ENCODE results near the gene GFER. TPM values are rescaled to one million over a fixed set of nuclear protein-coding genes. Genes with fewer than 3 reads are reported as not detected.

The GFER gene
- total RNA-seq, 1 donor from 2014 or later: 20.3 TPM

DNA sequence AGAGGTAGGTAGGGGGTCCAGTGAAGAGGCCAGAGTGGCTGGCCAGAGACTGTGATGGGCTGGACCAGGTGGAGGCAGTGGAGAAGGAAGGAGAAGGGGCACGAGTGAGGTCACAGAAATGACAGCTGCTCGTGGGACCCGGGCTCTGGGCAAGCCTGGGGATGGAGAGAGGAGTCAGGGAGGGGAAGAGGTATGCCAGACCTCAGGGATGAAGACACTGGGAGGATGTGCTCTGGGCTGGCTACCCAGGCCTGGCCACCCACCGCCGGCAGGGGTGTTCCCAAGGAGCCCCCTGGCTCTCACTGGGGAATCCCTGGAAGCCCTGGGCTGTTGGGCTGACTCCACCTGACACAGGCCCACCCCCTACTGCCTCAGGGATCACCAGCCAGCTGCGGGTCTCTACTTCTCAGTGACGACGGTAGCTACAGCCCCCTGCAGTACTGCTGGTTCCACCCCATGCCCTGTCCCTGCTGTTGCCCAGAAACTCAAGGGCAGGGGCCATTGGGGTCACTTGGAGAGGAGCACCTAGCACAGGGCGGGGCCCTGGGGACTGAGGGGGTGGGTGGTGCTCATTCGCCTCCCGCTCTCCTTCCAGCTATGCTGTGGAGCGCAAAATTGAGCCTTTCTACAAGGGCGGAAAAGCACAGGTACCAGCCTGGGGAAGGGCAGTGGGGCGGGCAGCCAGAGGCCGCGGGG, 10.4 kb upstream of the GFER start:
- no peak for ATAC-seq

GRCh38 chr16:1974157-1975070, 9.6 kb upstream of the GFER start:
- DNase-seq (ENCODE audit: low spot score) (no peak), ATAC-seq (no peak)

More for the DNA sequence above, 10.4 kb upstream of the GFER start:
- DNase-seq (ENCODE audit: low spot score): no peak

GRCh38 chr16:1975432-1976215, 8.4 kb upstream of the GFER start:
- no peak for DNase-seq (ENCODE audit: low spot score)

GRCh38 chr16:1976216-1976520, 7.8 kb upstream of the GFER start:
- DNase-seq (ENCODE audit: low spot score) (no peak), ATAC-seq (no peak)

More at GRCh38 chr16:1975432-1976215, 8.4 kb upstream of the GFER start:
- ATAC-seq: no peak

DNA sequence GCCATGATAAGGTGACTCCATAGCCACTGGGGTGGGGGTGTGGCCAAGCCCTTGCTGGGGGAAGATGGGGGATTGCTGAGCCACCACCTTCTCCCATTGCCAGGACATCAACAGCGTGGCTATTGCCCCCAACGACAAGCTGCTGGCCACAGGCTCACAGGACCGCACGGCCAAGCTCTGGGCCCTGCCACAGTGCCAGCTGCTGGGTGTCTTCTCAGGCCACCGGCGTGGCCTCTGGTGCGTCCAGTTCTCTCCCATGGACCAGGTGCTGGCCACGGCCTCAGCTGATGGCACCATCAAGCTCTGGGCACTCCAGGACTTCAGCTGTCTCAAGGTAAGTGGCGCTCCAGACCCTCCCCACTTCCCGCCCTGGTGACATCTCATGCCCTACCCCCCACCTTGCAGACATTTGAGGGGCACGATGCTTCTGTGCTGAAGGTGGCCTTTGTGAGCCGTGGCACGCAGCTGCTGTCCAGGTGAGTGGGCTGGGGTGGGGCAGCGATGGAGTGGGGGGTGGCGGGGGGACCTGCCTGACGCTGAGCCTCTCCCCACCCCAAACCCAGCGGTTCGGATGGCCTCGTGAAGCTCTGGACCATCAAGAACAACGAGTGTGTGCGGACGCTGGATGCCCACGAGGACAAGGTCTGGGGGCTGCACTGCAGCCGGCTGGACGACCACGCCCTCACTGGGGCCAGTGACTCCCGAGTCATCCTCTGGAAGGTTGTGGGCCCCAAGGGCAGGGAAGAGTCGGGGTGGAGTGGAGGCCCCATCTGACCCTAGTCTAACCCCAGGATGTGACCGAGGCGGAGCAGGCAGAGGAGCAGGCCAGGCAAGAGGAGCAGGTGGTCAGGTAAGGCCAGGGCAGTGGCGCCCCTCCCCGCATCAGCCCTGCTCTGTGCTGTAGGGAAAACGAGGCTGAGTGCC, 6.8 kb upstream of the GFER start:
- ATAC-seq (no peak), DNase-seq (ENCODE audit: low spot score) (no peak)

- ATAC-seq: no peak
- no peak for DNase-seq (ENCODE audit: low spot score)
These were observed 6.1 kb upstream of the GFER start for GRCh38 chr16:1977875-1978268.

- ATAC-seq: no peak
- DNase-seq (ENCODE audit: low spot score): no peak
These were observed 5.4 kb upstream of the GFER start for GRCh38 chr16:1978476-1979120.

DNA sequence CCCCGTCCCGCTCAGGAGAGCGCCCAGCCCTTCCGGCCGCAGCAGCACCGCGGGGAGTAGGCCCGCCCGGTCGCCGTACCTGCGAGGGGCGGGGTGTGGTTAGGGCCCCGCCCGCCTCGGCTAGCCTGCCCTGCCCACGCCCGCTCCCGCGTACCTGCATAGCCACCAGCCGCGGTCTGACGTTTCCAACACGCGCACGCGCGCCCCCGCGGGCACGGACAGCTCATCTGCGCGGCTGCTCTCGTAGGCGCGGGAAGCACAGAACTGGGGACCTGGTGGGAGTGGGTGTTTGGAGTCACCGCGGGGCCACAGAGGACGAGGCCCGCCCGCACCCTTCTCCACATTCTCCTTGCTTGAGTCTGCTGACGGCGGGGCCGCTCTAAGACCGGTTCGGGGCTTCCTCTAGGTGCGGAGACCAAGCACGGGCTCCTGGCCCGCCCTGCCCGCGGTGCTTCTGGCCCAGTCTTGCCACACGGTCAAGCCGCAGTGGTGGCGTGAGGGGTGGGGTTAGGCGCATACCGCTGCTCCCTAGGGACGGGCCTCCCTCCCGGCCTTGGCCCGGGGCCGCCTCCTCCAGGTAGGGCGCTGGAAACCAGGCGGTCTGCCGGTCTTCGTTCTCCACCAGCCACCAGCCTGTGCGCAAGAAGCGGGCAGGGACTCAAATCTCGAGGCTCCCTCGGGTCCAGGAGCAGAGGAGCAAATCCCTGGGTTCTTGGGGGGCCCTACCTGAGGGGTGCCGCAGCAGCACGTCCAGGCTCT, 4.5 kb upstream of the GFER start:
- DNase-seq (ENCODE audit: low spot score) (no peak), ATAC-seq (no peak)

- ATAC-seq: no peak
- DNase-seq (ENCODE audit: low spot score): no peak
These were observed 3.8 kb upstream of the GFER start for GRCh38 chr16:1980030-1980769.

DNA sequence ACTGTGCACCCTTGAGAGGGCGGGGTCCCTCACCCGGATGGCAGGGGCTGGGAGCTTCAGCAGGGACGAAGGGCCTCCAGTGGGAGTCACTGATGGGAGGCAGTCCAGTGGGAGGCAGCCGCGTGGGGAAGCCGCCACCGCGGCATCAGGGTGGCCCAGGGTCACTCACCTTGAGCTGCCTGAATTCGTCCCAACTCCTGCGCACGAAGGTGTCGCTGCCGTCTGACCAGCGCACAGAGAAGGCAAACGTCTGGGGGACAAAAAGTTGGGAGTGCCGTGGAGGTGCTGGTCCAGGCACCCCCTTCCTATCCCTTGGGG, 3.3 kb upstream of the GFER start:
- ATAC-seq (no peak), DNase-seq (ENCODE audit: low spot score) (no peak)

GRCh38 chr16:1981398-1981836, 2.6 kb upstream of the GFER start, which contains the start of gene NOXO1:
Gene NOXO1, minus strand, starts transcription at chr16:1981469. Its CDS starts 290 bp downstream, at chr16:1981179.
- ATAC-seq: no peak
- DNase-seq (ENCODE audit: low spot score): no peak

- ATAC-seq (no peak), DNase-seq (ENCODE audit: low spot score) (no peak)
These were observed 2.0 kb upstream of the GFER start for GRCh38 chr16:1982013-1982433.

GRCh38 chr16:1982991-1983543, 926 bp upstream of the GFER start:
- DNase-seq (ENCODE audit: low spot score) (no peak), ATAC-seq (no peak)

DNA sequence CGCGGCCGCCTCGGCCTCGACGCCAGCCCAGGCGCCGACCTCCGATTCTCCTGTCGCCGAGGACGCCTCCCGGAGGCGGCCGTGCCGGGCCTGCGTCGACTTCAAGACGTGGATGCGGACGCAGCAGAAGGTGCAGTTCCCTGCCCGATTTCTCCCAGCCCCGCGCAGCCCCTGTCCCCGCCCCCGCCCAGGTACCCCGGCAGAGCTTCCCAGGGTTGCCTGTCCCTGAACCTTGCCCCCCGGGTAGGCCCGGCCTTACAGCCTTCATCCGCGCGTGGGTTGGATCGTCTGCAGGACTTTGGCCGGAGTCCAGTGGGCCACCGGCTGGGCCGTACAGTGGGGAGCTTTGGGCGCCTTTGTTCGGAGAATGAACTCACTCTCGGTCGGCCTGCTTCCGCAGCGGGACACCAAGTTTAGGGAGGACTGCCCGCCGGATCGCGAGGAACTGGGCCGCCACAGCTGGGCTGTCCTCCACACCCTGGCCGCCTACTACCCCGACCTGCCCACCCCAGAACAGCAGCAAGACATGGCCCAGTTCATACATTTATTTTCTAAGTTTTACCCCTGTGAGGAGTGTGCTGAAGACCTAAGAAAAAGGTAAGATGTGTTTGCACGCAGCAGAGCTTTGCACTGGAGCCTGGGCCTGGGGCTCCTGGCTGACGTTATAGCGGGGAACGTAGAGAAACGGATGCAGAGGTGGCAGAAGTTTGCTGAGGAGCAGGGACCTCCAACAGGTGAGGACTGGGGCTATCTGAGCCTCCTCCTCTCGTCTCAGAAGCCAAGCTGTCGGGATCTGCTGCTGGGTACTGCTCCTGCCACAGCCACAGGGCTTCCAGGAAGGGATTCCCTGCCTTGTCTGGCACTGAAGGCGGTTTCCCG, 593 bp downstream of the GFER start:
- DNase-seq (ENCODE audit: low spot score) (peak; percentile 82), ATAC-seq (peak; percentile 42)

DNA sequence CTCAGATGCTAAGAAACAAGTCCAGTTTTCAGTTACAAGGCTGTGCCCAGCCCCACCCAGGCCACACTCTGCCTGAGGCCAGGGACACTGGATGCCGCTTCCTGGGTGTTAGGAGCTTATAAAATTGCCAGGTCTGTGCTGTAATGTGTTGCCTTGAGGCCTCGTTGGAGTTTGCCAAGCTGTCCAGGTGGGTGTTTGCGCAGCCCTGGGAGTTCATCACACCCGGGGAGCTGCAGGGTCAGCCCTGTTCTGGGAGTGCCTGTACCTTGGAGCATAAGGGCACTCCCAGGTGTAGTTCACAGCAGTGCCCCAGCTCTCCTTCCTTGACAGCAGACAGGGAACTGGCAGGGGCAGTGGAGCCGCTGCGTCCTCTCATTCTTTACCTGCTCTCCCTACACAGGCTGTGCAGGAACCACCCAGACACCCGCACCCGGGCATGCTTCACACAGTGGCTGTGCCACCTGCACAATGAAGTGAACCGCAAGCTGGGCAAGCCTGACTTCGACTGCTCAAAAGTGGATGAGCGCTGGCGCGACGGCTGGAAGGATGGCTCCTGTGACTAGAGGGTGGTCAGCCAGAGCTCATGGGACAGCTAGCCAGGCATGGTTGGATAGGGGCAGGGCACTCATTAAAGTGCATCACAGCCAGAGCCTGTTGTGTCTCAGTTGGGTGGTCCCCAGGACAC, 1.6 kb downstream of the GFER start:
- ATAC-seq: no peak
- no peak for DNase-seq (ENCODE audit: low spot score)

DNA sequence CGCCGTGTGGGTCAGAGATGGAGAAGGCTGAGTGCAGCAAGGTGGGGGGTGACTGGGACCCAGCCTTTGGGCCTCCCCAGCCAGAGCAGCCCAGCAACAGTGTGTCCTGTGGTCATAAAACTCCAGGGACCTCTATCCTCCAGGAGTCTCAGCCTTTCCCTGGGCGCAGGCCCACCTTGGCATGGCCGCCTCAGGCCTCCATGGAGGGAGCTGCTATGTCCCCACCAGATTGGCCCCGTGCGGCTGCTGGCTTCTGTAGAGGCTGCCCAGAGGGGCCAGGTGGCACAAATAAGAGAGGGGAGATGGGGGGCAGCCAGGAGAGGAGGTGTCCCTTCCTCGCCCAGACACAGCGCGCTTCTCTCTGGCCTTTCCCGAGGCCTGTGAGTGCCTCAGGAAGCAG, 3.2 kb downstream of the GFER start:
- no peak for ATAC-seq
- no peak for DNase-seq (ENCODE audit: low spot score)
